Fibroblast of peridontal ligament (primary cell): ENCODE results near the gene TMEM128.
"Not testable (repeated sequence)": the region's sequence is repeated elsewhere in the genome, so short reads cannot be mapped to it uniquely, and the experiment has no call there.

Experiments used
- DNase-seq: peaks from one replicate; pipeline ENCODE4 v3.0.0-alpha.2; 2010; ENCODE audit errors: extremely low read depth

The TMEM128 gene

DNA sequence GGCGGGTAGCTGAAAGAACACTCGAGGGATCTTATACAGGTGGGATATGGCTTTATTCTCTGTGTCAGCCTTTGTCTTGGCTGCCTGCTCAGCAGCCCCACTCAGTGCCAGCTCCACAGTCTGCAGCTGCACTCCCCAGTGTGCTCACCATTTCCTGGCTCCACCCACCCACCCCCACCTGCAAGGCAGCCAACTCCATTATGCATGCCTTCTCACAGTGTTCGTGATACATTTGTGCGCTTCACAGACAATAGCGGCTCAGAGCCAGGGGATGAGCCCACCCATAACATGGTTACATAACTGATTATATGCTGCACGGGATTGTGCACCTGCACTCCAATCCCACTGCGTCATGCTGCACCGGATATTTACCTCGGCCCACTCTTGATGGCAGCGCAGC, 8.8 kb upstream of the TMEM128 start:
- no peak for DNase-seq

DNA sequence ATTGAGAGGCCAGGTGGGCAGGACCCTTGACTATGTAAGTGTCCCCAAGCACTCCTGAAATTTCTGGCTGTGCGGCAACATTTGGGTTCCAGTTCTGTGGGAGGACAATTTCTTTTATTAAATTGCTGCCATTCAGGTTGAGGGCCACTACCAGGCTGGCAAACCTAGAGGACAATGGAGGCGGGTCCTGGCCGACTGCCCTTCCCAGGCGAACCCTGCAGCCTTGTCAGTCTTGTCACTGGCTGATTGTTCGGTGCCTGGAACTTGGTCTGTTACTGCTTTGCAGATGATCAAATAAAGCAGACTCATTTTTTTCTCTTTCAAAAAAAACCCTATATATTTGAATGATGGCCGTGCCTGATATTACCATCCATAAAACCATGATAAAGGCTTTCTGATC, 6.6 kb upstream of the TMEM128 start:
- no peak for DNase-seq

DNA sequence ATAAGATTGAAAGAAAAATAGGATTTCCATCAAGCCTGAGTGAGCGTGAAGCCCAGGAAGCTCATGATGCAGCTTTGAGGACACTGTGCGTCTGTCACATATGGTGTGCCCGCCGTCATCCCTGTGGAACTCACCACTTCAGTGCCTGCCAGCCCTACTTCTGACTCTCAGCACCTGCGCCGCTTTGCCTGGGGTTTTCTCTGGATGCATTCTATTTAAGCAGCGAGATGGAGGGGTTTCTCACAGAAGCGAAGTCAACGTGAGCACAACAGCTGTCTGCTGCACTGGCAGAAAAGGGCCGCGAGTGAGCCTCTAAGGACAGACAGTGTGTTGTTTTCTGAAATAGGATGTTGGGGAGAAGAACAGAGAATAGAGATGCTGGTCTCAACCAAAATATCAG, 6.2 kb upstream of the TMEM128 start:
- DNase-seq = no peak

DNA sequence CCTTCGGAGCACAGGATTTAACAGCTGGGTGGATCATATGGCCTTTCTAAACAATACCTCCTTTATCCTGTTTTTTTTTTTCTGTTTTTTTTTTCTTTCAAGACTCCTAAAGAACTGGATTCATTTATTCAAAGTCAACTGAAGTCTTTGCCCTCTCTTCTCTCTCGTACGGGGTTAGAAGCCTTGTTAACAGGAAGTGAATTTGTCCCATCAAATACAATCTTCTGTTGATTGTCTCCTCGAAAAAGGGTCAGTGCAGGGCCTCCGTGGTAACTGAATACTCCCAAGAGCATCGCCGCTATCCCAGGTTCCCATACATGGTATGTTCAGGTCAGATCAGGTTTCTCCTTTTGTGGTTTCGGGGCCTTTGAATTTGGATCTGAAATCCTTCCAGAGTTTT, 1.8 kb upstream of the TMEM128 start:
- DNase-seq = no peak

DNA sequence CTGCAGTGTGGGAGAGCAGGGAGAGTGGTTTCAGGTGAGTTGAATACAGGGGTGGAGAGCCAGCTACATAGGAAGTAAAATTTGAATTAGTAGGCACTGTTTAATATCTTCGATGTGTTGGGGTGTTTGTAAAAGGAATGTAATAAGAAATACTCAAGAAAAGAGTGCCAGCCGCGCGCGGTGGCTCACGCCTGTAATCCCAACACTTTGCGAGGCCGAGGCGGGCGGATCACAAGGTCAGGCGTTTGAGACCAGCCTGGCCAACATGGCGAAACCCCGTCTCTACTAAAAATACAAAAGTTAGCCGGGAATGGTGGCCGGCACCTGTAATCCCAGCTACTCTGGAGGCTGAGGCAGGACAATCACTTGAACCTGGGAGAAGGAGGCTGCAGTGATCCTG, 1.3 kb upstream of the TMEM128 start:
- DNase-seq = not testable (repeated sequence)

DNA sequence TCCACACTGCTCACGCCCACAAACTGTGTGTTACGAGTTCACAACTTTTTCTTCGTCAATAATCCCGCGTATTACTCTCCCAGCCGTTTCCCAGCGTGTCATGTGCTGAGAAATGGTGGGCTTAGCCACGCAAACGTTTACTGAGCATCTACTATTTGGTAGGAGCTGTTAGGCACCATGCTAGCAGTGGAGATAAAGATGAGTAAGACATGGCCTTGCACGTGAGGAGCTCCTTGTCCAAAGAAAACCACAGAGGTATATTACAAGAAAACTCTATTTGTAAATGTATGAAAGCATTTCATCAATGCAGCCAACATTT, 821 bp upstream of the TMEM128 start:
- no peak for DNase-seq

DNA sequence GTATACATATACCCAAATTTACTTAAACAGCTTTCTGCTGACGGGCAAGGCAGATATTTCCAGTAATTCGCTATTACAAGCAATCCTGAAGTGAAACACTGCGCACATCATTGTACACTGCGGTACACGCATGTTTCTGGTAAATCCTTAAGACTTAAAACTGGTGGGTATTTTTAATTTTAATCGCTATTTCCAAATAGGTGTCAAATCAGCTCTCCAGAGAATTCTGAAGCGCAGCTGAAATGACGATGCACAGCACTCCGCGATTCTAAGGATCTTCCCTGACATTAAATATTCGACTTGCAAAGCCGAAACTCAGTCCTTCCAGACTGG, 361 bp downstream of the TMEM128 start:
- DNase-seq = peak; percentile 52

DNA sequence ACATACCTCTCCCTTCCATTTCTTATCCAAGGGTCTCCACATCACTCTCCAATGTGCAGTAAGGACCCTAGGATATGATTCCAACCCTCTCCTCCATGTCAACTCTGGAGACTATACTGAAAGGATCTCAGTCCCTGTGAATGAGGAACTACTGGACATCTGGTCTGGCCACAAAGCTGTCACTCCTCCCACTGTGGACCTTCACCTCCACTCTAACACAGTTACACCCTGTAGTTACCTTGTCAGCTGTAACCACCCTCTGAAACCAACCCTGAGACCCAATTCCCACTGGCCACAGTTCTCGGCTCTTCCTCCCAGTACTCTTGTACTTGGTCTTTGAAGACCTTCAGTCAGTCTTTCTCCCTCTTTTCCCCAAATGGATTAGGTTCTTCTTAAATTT, 2.9 kb downstream of the TMEM128 start:
- DNase-seq = no peak

DNA sequence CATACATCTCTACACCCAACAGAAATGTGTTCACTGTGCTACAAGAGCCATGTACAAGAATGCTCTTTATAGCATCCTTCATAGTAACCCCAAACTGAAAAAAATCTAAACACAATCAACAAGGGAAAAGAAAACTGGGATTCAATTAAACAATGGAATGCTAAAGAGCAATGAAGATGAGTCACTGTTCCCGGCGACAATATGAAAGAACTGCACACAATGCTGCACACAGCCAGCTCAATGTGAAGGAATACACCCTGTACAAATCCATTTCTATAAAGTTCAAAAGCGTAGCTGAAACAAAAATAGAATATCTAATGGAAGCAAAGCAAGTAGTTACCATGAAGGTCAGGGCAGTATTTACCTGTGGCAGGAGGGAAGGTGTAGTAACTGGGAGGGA, 8.5 kb downstream of the TMEM128 start:
- DNase-seq = not testable (repeated sequence)

DNA sequence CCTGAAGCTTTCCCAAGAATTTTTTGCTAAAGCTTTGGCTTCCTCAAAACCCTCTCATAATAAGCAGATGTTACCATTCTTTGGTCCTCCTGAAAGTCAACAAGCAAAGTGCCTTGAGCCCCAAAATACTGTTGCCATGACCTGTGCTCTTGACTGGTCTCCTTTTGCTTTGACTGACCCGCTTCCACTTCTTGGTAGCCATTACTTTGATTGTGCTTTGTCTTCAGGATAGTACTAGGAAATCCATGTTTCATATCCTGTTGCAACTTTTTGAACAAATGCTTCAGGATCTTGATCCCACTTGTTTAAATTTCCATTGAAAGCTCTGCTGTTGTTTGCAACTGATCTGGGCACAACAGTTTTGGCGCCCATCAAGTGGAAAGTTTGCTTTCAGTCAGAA, 14.4 kb downstream of the TMEM128 start:
- DNase-seq = no peak

DNA sequence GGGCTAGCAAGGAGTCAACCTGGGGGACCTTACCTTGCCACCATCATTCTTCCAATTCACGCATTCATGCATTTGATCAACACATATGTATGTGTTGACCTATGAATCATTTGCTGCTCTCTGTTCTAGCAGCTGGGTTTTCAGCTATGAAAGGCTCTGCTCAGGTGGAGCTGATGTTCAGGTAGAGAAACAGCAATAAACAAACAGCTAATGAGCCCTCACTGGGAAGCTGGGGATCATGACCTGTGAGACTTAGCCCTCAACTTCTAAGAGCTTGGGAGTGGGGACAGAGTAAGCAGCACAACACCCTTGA, 19.7 kb downstream of the TMEM128 start:
- no peak for DNase-seq

DNA sequence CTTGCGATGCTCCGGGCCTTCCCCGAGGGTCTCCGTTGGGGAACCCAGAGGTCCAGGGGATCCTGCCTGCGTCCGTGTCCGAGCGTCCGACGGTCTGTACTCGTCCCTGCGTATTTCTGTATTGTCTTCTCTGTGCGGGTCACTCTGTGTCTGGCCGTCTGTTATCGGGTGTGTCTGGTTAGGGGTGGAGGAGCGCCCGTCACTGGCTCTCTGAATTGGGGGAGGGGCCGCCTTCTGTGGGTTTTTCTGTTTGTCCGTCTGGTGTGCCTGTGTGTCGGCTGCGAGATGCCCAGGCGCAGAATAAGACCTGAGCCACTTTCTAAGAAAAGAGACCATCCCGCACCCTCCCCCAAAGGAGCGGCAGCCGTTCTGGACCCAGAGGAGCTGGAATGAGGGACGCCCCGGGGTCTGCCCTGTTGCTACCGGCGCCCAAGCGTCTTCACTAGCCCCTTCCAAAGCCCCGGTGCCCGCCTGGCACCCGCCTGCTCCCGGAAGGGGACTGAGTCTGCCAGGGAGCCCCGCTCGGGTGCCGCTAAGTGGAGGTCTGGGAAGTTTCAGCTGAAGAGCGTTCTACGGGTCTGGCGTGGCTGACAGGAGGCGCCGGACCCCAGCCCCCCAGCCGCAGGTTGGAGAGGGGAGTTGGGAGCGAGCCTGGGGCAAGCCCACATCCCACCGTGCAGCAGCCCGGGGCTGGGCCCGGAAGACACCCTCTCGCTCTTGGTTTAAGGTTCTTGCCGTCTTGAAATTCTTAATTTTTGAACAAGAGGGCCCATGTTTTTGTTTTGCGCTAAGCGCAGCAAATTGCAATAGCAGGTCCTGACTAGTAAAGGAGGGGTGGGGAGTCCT, 20.3 kb downstream of the TMEM128 start:
- no peak for DNase-seq

DNA sequence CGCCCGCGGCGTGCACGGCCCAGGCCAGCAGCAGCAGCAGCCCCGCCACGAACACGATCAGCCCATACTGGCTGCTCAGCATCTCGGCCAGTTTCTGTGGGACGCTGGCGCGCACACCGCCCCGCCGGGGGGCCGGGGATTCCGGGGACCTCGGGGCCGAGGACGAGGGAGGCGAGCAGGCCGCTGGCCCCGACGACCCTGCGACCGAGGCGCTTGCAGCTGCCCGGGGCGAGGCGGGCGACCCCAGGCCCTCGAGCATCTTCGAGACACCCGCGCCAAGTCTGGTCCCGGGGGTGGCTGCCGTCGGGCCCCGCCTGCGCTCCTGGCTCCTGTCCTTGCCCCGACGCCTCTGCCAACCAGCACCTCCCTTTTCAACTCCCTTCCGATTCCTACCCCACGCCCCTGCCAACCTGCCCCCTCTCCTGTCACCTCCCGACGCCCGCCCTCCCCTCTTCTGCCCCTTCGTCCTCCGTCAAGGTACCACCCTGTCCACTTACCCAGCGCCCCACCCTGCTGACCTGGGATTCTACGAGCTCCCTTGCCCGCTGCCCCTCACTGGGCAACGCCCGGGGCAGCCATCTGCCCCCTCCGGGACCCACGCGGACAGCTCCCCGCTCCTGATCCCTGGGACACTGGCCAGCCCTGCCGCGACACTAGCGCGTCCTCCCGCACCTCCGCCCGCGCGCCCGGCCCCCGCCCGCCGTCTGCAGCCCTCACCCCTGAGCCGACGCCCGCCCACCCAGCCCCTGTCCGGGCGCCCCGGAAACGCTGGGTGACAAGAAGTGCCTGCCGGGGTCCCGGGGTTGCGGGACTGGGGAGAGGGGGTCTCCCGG, 21.2 kb downstream of the TMEM128 start, which contains the start of gene OTOP1:
TSS of gene OTOP1 (minus strand) at position 324 of the 833 bp plus-strand sequence. CDS start at position 259, 65 bp downstream.
- no peak for DNase-seq

DNA sequence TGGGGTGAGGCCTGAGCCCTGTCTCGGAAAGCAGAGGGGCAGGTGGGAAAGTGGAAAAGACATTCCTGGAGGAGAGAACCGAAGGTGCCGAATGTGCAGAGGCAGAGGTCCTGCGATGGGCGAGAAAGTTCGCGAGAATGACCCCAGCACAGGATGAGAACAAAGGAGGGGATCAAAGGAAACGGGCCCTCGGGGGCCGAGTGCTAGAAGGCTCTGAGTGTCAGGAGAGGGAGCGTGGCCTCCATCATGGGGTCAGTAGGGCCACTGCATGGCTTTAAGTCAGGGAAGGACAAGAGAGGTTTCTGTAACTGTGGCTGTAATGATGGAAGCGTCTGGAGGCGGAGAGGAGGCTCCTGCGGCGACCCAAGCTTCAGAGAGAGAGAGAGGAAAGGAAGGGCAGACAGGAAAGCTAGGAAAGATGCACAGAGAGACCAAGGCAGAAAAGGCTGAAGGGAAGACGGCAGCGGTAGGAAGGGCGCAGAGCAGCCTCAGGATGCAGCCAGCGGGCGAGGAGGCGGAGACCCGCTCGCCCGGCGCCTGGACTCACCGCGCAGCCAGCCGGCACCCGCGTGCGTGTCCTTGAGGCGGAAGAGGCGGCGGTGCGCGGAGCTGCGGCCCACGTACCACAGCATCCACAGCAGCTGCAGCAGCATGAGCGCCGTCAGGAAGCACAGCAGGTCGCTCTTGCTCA, 22.0 kb downstream of the TMEM128 start:
- DNase-seq = no peak

DNA sequence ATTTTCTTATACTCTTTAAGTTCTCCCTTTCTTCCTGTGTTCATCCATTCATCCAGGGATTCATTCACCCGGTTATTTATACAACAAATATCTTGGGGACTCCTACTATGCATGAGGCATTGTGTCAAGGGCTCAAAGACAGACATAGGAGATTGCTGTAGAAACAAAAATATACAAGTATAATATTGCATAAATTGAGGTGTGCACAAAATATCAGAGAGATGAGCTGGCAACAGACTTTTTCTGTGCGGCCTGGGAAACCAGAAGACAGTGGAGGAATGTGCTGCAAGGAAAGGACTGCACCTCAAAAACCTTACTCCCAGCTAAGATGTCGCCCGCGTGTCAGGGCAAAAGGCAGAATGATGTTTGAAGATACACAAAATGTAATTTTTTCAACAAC, 30.9 kb downstream of the TMEM128 start:
- no peak for DNase-seq

DNA sequence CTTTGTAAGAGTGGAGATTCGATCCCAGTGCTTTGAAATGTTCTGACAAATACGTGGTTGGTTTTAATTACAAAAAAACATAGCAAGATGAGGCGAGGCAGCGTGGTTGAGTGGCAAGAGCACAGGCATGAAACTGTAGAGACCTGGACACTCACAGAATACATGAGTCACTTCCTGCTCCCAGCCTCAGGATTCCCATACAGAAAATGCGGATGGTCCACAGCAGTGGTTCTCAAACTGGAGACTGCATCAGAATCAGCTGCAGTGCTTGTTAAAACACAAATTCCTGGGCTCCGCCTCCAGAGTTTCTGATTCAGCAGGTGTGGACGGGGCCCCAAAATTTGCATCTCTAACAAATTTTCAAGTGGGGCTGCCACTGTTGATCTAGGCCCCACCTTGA, 31.4 kb downstream of the TMEM128 start:
- no peak for DNase-seq

DNA sequence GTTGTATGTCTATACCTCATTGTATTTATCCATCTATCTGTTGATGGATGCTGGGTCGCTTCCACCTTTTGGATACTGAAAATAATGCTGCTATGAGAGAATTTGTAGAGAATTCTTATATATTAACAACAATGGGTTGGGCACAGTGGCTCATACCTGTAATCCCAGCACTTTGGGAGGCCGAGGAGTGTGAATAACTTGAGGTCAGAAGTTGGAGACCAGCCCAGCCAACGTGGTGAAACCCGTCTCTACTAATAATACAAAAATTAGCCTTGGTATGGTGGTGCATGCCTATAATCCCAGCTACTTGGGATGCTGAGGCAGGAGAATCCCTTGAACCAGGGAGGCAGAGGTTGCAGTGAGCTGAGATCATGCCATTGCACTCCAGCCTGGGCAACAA, 34.3 kb downstream of the TMEM128 start:
- not testable (repeated sequence) for DNase-seq

DNA sequence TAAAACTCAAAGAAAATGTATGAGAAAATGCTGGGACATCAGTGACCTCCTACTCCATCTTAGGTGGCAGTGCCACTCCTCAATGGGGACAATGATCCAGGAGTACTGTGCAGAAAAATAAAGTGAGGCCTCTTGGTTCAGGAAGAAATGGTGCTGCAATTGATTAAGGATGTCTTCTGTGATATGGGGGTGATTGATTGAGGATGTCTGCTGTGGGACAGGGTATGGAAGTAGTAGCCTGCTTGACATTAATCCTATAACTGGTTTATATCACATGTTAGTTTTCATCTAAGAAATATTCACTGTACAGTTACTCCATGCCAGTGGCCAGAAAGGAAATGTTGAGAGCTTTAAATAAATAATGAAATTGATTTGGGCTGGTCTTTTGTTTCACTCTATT, 41.8 kb downstream of the TMEM128 start:
- no peak for DNase-seq

DNA sequence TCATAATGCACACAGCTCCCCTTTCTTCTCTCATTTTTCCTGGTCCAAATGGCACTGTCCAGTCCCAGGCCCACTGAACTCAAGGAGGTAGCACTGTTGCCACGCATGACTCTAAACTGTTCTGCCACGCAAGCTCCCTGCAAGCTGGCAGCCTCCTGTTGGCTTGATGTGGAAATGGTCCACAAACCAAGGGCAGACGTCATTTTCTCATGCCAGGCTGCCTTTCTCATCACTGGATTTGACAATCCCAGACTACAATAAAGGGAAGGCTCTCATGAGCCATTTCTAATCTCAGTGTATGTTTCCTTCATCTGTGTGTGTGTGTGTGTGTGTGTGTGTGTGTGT, 43.6 kb downstream of the TMEM128 start:
- DNase-seq = no peak

DNA sequence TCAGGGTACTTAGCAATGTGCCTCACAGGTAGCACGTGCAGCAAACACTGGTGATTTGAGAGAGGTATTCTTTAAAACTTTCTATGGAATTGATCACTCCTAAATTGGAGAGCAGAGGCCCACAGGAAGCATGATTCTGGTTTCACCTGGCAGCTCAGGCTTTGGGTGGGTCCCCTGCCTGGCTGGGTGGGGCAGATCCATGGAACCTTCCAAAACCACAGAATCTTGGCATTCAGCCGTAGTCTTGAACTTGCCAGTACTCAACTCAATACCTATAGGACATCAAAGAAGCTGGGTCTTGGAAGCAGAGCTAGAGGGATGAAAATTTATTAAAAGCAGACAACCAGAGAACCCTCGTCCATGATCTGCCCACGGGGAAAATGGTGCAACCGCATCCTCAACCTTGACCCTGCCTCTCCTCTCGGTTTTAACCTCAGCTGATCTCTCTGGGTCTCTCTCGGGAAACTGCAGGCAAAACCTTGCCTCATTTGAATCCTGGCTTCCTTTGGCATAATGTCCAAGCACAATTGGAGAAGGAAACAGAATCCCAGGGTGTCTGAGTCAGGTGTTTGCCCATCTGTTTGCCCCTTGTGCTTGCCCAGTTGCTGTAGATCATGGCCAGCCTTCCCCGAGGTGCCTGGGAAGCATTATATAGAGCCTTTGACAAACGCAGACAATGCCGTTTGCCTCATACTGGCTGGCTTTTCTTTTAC, 44.2 kb downstream of the TMEM128 start:
- DNase-seq = no peak

DNA sequence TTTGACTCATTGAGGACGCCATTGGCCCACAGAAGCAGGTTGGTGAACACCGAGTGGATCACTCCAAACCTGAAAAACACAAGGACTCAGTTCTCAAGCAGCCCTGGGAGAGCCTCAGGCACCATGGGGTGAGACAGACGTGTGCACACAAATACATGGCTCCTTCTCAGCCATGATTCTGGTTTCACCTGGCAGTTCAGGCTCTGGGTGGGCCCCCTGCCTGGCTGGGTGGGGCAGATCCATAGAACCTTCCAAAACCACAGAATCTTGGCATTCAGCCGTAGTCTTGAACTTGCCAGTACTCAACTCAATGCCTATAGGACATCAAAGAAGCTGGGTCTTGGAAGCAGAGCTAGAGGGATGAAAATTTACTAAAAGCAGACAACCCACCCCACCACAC, 45.5 kb downstream of the TMEM128 start:
- no peak for DNase-seq

DNA sequence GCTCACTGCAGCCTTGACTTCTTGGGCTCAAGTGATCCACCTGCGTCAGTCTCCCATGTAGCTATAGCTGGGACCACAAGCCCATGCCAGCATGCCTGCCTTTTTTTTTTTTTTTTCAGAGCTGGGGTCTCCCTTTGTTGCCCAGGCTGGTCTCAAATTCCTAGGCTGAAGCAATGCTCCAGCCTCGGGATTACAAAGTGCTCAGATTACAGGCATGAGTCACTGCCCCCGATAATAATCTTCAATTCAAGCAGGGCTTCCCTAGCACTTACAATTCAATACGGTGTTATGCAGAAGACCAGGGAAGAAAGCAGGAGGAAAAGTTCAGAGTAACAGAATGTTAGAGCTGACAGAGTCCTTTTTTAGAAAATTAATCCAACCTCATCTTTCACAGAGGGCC, 47.4 kb downstream of the TMEM128 start:
- no peak for DNase-seq
